Middle frontal gyrus (tissue), 1 donor: Measurements from ENCODE around the gene ZNF574.
"Not testable (repeated sequence)": the region's sequence is repeated elsewhere in the genome, so short reads cannot be mapped to it uniquely, and the experiment has no call there.

Source experiments
- DNase-seq: peaks from one replicate; pipeline ENCODE4 v3.0.0-alpha.2; 2015; ENCODE audit warnings: low spot score; ENCODE audit errors: extremely low spot score

Gene ZNF574

GRCh38 chr19:42075616-42076379 is at the start of gene ZNF574:
TSS of gene ZNF574 (plus strand) at chr19:42076166. CDS start at chr19:42078607, 2,441 bp downstream.
- peak; percentile 98 for DNase-seq

GRCh38 chr19:42028304-42029216 is 47.4 kb upstream of the ZNF574 start:
- DNase-seq, result no peak

- DNase-seq, result no peak
Observed at GRCh38 chr19:42030645-42031440, 45.1 kb upstream of the ZNF574 start.

- no peak for DNase-seq
Observed at GRCh38 chr19:42032431-42032830, 43.5 kb upstream of the ZNF574 start.

- DNase-seq, result no peak
Observed at GRCh38 chr19:42033413-42033812, 42.6 kb upstream of the ZNF574 start.

GRCh38 chr19:42034640-42035391 is 41.1 kb upstream of the ZNF574 start:
- DNase-seq, result not testable (repeated sequence)

- no peak for DNase-seq
Observed at GRCh38 chr19:42037649-42038048, 38.3 kb upstream of the ZNF574 start.

- DNase-seq, result no peak
Observed at GRCh38 chr19:42038666-42039065, 37.3 kb upstream of the ZNF574 start.

GRCh38 chr19:42040031-42040430 is 35.9 kb upstream of the ZNF574 start:
- no peak for DNase-seq

- DNase-seq, result not testable (repeated sequence)
Observed at GRCh38 chr19:42040491-42040890, 35.5 kb upstream of the ZNF574 start.

- no peak for DNase-seq
Observed at GRCh38 chr19:42042455-42043170, 33.4 kb upstream of the ZNF574 start.

- DNase-seq, result no peak
Observed at GRCh38 chr19:42045575-42045974, 30.4 kb upstream of the ZNF574 start.

GRCh38 chr19:42048992-42049391 is 27.0 kb upstream of the ZNF574 start:
- DNase-seq, result no peak

GRCh38 chr19:42051166-42052115 is 24.5 kb upstream of the ZNF574 start:
- no peak for DNase-seq

GRCh38 chr19:42052241-42052863 is 23.6 kb upstream of the ZNF574 start:
- no peak for DNase-seq

- no peak for DNase-seq
Observed at GRCh38 chr19:42053037-42053935, 22.7 kb upstream of the ZNF574 start.

GRCh38 chr19:42054205-42054604 is 21.8 kb upstream of the ZNF574 start:
- DNase-seq, result no peak
